Glomerular visceral epithelial cell (primary cell): ENCODE results near the gene RHOA.

Experiments
- DNase-seq: peaks from one replicate; pipeline ENCODE4 v3.0.0-alpha.2; 2016; ENCODE audit errors: extremely low spot score

The RHOA gene

DNA sequence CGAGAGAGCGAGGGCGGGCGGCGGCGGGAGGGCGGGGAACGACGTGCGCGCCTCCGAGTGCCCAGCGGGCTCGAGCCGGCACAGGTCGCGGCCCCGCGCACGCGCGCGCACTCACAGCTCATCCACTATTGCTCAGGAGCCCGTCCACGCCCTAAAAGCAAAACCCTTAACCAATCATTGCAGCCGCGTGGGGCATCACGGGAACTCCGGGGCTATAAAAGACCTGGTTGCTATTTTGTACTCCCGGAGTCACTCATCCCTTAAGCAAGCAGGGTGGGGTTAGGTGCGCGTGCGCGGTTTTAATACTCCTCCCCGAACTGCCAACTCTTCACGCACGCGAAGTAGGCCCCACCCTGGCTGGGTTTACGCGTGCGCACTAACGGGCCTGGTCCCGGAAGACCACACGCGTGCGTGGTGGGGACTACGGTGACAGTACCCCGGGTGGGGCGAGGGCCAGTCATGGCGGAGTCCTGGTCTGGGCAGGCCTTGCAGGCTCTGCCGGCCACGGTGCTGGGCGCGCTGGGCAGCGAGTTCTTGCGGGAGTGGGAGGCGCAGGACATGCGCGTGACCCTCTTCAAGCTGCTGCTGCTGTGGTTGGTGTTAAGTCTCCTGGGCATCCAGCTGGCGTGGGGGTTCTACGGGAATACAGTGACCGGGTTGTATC is at the start of gene RHOA, which contains the start of gene TCTA:
Gene RHOA, minus strand, starts transcription at position 9 of the 664 bp plus-strand sequence. CDS start 36,387 bp downstream, outside the sequence.
Gene TCTA, plus strand, starts transcription at position 456 of the 664 bp plus-strand sequence. Its CDS starts 4 bp downstream, at position 460.
- DNase-seq = peak; percentile 100

DNA sequence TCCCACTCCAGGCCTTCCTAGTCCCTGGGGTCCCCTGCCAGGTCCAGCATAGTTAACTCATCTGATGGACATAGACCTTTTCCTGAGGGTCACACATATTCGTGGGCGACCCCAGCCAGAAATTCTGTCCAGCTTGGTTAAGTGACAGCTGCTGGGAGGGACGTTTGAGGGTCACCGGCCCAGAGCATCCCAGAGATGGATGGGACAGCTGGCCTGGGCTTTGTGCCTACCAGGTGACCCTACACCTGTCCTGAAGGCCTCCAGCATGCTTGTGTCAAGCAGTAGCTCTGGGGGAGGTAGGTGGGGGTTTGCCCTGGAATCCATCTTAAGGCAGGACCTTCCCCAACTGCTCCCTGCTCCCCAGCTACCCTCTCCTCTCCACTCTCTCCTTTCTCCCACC is 49.2 kb upstream of the RHOA start:
- DNase-seq = no peak

DNA sequence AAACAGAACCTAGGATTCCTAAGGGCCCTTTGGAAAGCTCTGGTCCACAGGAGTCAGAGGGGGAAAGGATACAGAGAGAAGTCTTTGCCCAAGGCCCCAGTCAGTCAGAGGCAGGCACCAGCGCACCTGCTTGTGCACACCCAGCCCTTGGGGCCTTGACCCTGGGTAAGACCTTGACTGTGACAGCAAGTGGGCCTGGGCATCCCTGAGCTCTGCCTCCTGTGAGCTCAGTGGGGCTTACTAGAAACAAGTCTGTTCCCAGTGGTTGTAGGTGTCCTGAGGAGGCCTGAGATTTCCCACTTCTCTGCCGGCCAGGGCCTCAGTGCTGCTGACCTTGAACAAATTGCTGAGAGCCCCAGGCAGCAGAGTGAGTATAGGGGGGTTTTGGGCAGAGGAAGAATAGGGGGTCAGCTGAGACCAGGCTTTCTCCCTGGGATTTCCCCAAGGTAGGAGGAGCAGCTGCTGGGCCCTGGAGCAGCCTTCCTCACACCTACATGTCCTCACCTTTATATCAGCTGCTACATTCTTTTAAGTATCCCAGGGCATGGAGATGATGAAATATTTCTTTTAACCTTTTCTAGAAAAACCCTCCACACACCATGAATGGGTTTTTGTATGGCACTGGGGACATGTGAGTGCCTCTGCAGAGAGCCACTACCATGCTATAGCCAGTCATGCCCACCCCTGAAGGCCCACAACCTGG is 48.6 kb upstream of the RHOA start:
- DNase-seq = no peak

DNA sequence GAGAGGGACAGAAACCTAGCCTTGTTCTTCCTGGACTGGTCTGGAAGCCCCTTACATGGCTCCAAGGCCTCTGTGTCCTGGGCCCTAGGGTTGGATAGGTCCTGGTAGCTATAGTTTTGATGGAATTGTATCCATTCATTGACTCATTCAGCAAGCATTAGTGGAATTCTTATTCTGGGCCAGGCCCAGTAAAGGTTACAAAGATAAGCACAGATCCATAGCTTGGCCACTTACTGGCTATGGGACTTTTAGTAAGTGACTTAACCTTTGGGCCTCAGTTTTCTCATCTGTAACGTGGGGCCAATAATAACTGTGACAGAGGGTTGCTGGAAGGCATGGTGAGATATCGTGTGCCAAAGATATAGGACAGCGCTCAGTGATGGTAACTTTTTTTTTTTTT is 44.7 kb upstream of the RHOA start:
- DNase-seq = no peak

DNA sequence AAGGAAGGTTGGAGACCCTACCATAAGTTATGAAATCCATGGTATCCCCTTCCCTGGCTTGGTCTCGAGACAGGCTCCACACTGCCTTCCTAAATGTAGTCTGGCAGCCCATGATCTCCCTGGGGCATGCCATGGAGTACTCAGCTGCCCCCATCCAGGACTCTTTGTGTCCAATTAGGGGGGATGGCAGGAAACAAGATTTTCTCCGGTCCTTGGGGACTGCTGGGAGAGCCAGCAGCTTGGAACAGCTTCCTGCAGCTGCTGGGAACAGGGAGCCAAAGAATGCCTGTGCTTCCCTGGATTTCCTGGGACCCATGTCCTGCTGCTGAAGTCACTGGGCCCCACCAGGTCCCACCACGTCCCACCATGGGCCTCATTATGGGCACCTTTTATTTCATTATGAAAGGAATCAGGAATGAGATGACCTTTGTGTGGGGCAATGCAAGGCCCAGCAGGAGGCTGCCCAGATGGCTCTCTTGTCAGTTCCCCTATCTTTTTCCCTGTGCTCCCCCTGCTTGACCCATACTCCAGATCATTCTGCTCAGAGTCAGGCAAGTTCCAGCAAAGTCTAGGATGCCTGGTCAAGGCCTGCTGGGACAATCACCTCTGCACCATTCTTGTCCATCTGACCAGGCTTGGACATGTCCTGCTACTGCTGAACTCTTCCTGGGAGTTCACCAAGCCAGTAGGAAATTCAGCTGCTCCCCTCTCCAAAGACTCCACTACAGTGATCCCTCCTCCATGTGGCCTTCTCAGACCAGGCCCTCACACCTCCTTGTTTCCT is 43.3 kb upstream of the RHOA start:
- no peak for DNase-seq

DNA sequence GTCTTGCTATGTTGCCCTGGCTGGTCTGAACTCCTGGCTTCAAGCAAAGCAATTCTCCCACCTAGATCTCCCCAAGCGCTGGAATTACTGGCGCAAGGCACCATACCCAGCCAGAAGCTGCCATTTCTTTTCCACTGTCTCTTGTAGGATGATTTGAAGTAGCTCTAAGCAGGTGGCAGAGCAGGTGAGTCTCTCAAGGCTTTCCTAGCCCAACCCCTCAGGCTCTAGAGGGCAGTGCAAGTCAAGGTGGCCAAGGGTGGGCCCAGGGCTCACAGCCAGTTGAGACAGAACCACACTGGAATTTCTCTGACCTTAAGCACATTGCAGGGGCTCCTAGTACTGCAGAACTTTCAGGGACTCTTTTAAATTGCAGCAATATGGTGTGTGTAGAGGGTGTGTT is 42.7 kb upstream of the RHOA start:
- peak; percentile 42 for DNase-seq

DNA sequence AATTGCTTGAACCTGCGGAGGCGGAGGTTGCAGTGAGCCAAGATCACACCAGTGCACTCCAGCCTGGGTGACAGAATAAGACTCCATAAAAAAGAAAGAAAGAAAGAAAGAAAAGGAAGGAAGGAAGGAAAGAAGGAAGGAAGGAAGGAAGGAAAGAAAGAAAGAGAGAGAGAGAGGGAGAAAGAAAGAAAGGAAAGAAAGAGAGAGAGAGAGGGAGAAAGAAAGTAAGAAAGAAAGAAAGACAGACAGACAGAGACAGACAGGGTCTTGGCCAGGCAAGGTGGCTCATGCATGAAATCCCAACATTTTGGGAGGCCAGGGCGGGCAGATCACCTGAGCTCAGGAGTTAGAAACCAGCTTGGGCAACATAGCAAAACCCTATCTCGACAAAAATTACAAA is 41.8 kb upstream of the RHOA start:
- no peak for DNase-seq

DNA sequence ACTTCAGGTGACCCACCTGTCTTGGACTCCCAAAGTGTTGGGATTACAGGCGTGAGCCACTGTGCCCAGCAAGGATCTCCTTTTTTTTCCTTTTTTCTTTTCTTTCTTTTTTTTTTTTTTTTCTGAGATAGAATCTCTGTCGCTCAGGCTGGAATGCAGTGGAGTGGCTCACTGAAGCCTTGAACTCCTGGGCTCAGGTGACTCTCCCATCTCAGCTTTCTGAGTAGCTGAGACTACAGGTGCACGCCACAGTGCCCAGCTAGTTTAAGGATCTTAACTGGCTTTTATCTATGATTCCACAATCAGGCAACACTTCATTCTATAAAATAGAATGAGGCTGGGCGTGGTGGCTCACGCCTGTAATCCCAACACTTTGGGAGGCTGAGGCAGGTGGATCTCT is 33.6 kb upstream of the RHOA start:
- no peak for DNase-seq

DNA sequence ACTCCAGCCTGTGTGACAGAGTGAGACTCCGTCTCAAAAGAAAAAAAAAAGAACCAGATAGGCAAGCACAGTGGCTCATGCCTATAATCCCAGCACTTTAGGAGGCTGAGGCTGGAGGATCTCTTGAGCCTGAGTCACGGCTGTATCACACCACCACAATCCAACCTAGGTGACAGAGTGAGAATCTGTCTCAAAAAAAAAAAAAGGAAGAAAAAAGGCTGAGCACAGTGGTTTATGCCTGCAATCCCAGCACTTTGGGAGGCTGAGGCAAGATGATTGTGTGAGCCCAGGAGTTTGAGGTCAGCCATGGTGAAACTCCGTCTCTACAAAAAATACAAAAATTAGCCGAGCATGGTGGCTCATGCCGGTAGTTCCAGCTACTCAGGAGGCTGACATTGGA is 23.0 kb upstream of the RHOA start:
- DNase-seq = no peak

DNA sequence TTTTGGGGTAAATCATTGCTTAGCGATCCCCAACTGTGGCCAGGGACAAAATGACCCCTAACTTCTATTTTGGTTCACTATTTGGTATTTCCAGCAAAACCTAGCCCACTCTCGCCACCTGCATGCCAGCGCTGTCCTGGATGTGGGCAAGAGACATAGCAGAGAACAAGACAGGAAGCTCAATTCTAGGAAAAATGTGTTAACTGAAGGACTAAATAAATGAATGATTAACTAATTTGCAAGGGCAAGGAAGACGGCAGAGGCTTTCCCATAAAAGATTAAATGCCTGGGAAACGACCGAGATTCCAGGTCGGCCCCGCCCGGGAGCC is 16.9 kb upstream of the RHOA start:
- peak; percentile 69 for DNase-seq

DNA sequence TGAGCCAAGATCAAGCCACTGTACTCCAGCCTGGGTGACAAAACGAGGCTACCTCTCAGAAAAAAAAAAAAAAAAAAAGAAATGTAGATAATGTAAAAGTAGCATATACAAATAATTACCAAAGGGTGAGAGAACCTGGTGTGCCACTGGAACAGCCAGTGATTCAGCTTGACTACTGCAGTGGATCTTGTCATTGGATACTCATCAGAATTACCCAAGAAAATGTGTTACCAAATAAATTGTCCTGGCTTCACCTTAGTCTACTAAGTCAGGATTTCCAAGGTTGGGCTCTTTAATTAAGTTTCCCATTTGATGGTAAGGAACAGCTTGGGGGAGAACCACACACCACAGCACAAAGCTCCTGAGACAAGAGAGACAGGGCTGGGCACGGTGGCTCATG is 15.8 kb upstream of the RHOA start:
- no peak for DNase-seq

DNA sequence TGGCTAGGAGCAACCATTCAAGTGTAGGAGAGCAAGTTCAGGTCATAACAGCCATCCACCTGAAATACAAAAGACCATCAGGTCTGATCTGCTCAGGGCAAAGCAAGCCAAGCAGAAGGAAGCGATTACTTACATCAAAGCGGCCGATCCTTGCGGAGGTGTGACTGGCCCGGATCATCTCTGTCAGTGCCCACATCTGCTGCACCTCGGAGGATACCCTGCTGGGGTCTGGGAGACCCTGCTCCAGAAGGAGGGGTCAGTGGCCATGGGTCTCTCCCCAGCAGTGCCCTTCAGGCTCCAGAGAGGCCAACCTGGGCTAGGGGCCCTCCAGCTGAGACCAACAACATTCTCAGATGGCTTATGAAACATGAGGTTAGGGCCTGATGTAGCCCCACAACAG is 13.0 kb upstream of the RHOA start:
- DNase-seq = no peak

DNA sequence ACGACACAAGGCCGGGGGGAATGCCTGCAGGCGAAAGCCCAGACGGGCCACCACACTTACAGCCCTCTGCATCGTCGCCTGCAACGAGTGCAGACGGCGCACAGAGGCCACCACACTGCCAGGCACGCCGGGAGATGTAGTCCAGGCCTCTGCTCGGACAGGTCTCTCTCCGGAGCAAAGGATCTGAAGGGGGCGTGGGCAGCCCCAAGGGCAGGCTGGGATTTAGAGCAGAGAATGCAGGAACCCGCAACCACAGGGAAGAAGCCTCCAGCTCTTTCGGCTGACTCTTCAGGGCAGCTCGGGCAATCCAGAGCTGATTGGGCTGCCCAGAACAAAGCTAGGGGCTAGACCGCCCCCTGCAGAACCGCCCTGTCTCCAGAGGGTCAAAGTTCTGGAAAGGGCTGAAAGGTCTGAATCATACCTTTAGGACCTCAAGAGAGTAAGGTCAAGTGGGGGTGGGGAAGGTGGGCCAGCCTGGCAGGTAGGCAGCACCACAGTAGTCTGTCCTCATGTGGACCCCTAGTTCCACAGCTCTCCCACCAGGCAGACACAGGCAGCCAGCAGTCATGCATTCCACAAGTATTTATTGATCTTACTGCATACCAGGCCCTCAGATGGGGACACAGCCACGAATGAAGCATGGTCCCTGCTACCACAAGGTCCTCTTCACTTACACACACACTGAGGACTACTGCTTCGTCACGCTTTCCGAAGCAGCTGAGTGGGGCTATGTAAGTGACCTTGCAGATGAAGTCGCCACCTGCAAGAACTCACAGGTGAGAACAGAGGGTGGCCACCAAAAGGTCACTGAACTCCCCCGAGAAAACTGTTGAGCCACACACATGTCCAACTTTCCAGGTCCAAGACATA is 10.8 kb upstream of the RHOA start, which contains the start of gene AMT:
Gene AMT, minus strand, starts transcription at position 95 of the 870 bp plus-strand sequence. Its CDS starts 23 bp downstream, at position 72.
- DNase-seq = no peak

DNA sequence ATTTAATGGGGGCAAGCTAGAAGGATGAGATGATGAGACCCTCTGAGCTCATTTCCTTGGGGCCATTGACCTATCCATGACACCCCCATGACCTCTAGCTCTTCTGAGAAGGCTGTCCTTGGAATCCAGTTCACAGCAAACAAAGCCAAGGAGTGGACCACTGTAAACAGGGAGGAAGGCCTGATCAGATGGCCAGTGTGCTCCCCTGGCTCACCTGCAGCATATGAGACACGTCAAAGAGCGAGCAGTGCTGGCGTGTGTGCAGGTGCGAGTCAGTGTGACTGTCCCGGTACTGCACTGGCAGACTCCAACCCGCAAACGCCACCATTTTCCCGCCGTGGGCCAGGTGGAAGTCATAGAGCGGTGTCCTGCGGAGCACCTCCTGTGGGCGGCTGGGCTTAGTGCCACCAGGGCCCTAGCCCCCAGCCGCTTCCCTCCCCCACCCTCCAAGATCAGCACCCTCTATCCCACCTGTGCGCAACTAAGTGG is 10.2 kb upstream of the RHOA start:
- DNase-seq = no peak

DNA sequence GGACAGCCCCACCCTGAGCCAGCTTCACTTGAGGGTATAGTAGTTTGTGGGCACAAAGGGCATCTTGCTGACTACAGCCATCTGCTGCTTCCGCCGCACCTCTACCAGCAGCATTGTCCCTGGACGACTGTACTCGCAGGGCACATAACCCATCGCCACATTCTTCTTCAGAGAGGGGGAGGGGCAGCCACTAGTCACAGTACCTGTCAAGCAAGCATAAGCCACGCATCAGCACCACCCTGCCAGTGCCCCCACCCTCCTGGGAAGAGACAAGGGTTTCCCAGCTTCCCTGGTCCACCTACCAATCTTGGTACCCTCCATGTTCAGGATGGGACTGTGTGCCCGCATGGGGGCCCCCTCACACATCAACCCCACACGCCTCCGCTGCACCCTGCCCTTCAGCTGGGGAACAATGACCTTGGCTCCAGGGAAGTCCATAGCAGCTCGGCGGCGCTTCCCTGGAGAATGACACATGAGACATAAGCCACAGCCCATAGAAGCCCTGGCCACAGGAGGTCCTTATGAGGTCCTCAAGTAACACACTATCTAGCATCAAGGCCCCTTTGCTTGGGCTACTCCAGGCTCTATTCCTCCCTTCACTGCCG is 5.8 kb upstream of the RHOA start:
- no peak for DNase-seq

DNA sequence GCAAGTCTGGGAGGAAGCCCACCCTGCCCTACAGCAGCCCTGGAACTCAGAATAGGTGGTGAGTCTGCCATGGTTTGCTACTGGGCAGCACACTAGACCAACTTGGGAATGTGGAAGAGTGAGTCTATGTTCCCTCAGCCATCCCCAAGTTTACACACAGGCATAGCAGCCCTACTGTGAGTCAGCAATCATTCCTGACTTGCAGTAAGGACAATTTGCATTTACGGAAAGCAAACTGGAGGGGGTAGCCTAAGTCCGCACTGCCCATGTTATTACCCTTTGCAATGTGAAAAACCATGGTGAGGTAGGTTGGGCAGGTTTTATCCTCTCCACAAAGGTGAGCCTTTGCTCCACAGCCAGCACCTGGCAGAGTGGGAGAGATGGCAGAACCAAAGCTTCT is 5.1 kb upstream of the RHOA start:
- no peak for DNase-seq

DNA sequence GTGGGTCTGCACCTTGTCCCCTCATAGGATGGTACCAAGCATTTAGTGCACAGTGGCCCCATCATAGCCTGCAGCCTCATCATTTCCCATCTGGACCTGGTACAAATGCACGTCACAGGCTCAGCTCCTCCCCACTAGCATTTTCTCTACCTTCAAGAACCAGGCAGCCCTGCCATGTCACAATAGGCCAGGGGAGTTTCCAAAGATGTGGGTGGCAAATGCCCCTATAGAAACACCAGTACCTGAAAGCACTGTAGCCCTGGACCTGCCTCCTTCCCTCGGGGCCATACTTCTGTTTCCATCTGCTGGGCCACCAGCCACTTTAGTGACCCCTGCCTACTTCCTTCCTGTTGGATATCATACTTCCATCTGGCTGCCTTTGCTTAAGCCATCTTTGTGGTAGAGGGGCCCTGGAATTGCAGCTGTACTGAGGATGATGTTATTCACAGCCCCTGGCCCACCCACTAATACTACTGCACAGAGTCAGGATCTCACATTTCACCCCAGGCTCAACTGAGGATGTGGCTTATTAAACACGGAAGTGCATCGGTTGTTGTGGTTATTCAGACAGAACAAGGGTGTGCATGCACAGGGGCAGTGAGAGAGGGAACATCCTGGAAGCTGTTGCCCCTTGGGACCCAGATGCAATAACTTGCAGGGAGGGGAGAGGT is 4.3 kb upstream of the RHOA start:
- no peak for DNase-seq

DNA sequence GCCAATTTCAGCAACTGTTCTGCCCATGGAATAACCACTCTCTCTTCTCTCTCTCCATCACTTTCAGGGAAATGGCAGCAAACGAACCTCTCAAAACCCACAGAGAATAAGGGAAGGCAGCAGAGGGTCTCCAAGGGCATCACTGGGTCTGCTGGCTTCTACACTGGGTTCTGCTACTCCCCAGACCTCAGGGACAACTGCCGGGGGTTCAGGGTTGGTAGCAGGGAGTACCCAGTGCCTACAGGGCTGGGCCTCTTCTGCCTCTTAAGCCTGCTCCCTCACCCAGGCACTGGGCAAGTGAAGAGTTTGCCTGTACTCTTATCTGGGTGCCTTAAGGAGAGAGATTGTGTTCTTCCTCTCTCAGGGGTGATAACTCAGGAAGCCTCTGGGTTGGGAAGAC is 3.0 kb upstream of the RHOA start:
- DNase-seq = no peak

DNA sequence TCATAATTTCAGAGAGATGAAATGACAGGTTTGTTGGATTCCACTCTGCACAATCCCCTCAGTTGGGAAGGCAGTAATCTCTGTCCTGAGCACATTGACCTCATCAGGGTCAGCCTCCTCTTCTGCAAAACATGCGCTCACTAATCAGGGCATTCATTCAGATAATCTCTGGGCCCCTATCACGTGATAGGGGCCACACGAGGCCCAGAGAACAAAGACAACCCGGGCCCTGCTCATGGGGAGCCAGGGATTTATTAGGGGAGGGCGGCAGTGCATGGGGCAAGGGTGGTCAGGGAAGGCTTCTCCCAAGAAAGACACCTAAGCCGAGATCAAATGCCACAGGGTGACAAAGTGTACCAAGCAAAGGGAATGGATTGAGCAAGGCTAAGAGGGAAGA is 1.6 kb upstream of the RHOA start:
- DNase-seq = no peak

DNA sequence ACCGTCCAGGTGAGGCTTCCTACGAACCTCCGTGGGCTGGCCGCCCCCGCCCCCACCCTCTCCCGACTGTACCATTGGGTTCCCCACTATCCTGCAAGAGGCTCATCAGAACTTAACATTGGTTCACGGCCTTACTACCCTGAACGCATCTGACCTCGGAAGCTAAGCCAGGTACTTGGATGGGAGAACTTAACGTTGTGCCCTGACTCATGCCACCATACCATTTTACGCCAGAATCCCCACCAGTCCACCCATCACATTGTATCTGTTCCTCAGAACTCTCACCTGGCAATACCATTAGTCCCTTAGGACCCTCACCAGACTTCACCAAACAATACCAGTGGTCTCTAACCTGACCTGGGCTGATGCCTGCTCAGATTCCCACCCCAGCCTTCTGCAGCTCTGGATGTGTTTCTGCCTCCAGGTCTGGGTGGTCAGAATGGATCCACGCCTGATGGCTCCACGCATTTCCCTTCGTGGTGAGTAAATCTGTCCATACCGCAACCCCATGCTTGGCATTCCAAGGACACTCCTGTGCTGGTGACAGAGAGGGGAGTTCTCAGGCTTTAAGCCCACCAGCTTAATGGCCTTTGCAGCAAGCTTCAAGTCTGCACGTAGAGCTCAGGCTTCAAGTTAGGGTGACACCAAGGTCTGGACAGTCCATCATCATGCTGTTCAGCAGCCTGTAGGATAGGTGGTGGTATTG is 1.0 kb upstream of the RHOA start:
- no peak for DNase-seq
